ENCODE data around the gene VSIG10L2. TPM values are rescaled to one million over a fixed set of nuclear protein-coding genes. Genes with fewer than 3 reads are reported as not detected.

Gene VSIG10L2
- total RNA-seq, 1 experiment from 2014 or later, result not detected

GRCh38 chr11:125923633-125924032 lies 22.2 kb upstream of the VSIG10L2 start:
- Histone ChIP-seq H3K27ac (ENCODE audit: low read depth, low read length) (no peak overlapping the region), H3K9me2 (ENCODE audit: insufficient read depth) (no peaks in the 10 kb centered on the region), H3K4me1 (ENCODE audit: control insufficient read depth in 1 of 2, insufficient read depth in 2 of 2, low read length in 2 of 2) (no peaks in the 10 kb centered on the region), H3K9me3 (ENCODE audit: control insufficient read depth in 1 of 2, insufficient read depth in 1 of 2, low read depth in 1 of 2, low read length in 2 of 2) (no peaks in the 10 kb centered on the region), H3K27me3 (ENCODE audit: insufficient read depth, low read length) (no peaks in the 10 kb centered on the region), H3K4me3 (replicated peaks in 1 of 2; ENCODE audit: low read depth in 1 of 2, low read length in 2 of 2) (no peak overlapping the region), H4K20me1 (ENCODE audit: insufficient read depth) (no peaks in the 10 kb centered on the region), H2AFZ (ENCODE audit: low read depth, low read length, poor library complexity, severe bottlenecking) (no peak overlapping the region), H3K36me3 (ENCODE audit: control insufficient read depth in 1 of 2, insufficient read depth in 2 of 2, low read length in 2 of 2) (no peaks in the 10 kb centered on the region), H3K9ac (ENCODE audit: low read length) (no peak overlapping the region), H3K4me2 (ENCODE audit: low read length) (no peak overlapping the region), H3K79me2 (ENCODE audit: insufficient read depth, low read length) (no peaks in the 10 kb centered on the region)
- CTCF ChIA-PET, result interaction anchor here (1.4 to 1.5 kb wide), 2 partner anchors 270 to 556 kb away, joined by 3 to 8 read pairs; no protein-coding TSS in a partner anchor
- TF ChIP-seq CTCF (IDR thresholded peaks at IDR 0.05 in 2 of 3, conservative IDR thresholded peaks at IDR 0.05 in 1 of 3; ENCODE audit: borderline replicate concordance in 1 of 3, insufficient read depth in 1 of 3, low read depth in 2 of 3, low read length in 2 of 3) (no peak), CEBPB (IDR thresholded peaks at IDR 0.05; ENCODE audit: low read depth) (no peak)
- DNase-seq (ENCODE audit: low read depth, low spot score) (no peak), ATAC-seq (no peak)
- RAD21 ChIA-PET (ENCODE audit: low non-redundant PET in 1 of 2, low total read pairs in 2 of 2, uncharacterized antibody in 2 of 2, unreplicated experiment in 2 of 2), result no interaction called here
- no TSS peak for BruUV-seq (replicated peaks)
- intact Hi-C loops (cut with micrococcal nuclease), result loop anchor here (1.0 to 5.0 kb wide), 3 partner anchors 138 to 271 kb away; no protein-coding TSS in a partner anchor
- POLR2A ChIA-PET, result no interaction called here

DNA sequence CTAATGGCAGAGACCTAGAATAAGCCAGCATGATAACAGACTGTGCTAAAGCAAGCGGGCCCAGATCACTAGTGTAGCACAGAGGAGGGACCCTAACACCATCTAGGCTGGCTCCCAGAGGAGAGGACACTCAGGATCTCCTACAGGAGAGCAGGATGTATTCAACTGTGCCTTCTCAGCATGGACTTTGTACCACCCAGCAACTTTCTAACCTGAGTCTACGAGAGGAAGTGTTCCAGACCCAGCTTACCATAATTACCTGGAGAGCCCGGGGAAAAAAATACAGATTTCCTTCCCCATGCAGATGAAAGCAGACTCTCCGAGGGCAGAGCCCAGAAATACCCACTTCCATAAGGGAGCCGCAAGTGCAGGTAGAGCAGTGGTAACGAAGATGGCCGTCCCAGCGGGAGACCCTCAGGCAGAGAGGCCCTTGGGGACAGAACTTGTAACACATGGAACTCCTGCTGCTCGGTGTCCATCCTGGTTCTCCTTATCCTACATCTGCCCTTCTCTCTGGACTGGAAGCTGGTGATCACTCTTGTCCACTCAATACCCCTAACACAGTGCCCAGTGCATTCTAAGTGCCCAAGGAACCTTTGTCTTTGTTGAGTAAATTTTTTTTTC lies 21.3 kb upstream of the VSIG10L2 start:
- Histone ChIP-seq H3K27ac (ENCODE audit: low read depth, low read length) (no peak overlapping the region), H3K9ac (ENCODE audit: low read length) (no peak overlapping the region), H3K4me3 (replicated peaks in 1 of 2; ENCODE audit: low read depth in 1 of 2, low read length in 2 of 2) (no peak overlapping the region), H3K4me1 (ENCODE audit: control insufficient read depth in 1 of 2, insufficient read depth in 2 of 2, low read length in 2 of 2) (no peaks in the 10 kb centered on the region), H3K36me3 (ENCODE audit: control insufficient read depth in 1 of 2, insufficient read depth in 2 of 2, low read length in 2 of 2) (no peaks in the 10 kb centered on the region), H3K27me3 (ENCODE audit: insufficient read depth, low read length) (no peaks in the 10 kb centered on the region), H3K79me2 (ENCODE audit: insufficient read depth, low read length) (no peaks in the 10 kb centered on the region), H3K4me2 (ENCODE audit: low read length) (no peak overlapping the region), H3K9me2 (ENCODE audit: insufficient read depth) (no peaks in the 10 kb centered on the region), H3K9me3 (ENCODE audit: control insufficient read depth in 1 of 2, insufficient read depth in 1 of 2, low read depth in 1 of 2, low read length in 2 of 2) (no peaks in the 10 kb centered on the region), H2AFZ (ENCODE audit: low read depth, low read length, poor library complexity, severe bottlenecking) (no peak overlapping the region), H4K20me1 (ENCODE audit: insufficient read depth) (no peaks in the 10 kb centered on the region)
- CTCF ChIA-PET, result interaction anchor here (1.2 to 1.4 kb wide), 2 partner anchors 269 to 556 kb away, joined by 3 to 7 read pairs; no protein-coding TSS in a partner anchor
- DNase-seq (ENCODE audit: low read depth, low spot score) (no peak), ATAC-seq (no peak)
- intact Hi-C loops (cut with micrococcal nuclease), result loop anchor here (5.0 kb wide), 1 partner anchor 198 kb away; no protein-coding TSS in a partner anchor
- RAD21 ChIA-PET (ENCODE audit: low non-redundant PET in 1 of 2, low total read pairs in 2 of 2, uncharacterized antibody in 2 of 2, unreplicated experiment in 2 of 2), result no interaction called here
- no TSS peak for BruUV-seq (replicated peaks)
- TF ChIP-seq RAD21 (IDR thresholded peaks at IDR 0.05; ENCODE audit: low read depth) (no peak), EZH2 (IDR thresholded peaks at IDR 0.05) (no peak), YY1 (IDR thresholded peaks at IDR 0.05; ENCODE audit: extremely low read depth, insufficient replicate concordance, low read depth, low read length) (no peak)
- TF ChIP-seq, protein P1, sequence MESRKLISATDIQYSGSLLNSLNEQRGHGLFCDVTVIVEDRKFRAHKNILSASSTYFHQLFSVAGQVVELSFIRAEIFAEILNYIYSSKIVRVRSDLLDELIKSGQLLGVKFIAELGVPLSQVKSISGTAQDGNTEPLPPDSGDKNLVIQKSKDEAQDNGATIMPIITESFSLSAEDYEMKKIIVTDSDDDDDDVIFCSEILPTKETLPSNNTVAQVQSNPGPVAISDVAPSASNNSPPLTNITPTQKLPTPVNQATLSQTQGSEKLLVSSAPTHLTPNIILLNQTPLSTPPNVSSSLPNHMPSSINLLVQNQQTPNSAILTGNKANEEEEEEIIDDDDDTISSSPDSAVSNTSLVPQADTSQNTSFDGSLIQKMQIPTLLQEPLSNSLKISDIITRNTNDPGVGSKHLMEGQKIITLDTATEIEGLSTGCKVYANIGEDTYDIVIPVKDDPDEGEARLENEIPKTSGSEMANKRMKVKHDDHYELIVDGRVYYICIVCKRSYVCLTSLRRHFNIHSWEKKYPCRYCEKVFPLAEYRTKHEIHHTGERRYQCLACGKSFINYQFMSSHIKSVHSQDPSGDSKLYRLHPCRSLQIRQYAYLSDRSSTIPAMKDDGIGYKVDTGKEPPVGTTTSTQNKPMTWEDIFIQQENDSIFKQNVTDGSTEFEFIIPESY (IDR thresholded peaks at IDR 0.05; ENCODE audit: extremely low read depth, insufficient replicate concordance, low read length), result no peak
- POLR2A ChIA-PET, result no interaction called here
